H1 (cell line): ENCODE measurements around the gene PLCB4. TPM values are rescaled to one million over a fixed set of nuclear protein-coding genes. Genes with fewer than 3 reads are reported as not detected.

Source experiments
- CTCF ChIA-PET: fragments of 300-600 bp; sonication (Branson Sonifier 250); formaldehyde crosslinking; loops from one replicate; lab custom pipeline; 2021; ENCODE audit not compliant: partially characterized antibody; lab: Charles Lee
- POLR2A ChIA-PET: fragments of 300-600 bp; sonication (Branson Sonifier 250); formaldehyde crosslinking; loops from one replicate; lab custom pipeline; 2021; ENCODE audit warnings: inconsistent platforms; ENCODE audit not compliant: partially characterized antibody; lab: Charles Lee
- DNase-seq, 2 experiments: peaks; one replicate each; pipeline versions ENCODE4 v3.0.0 to v3.0.0-alpha.2; 2010 to 2022; ENCODE audit warnings: low spot score in 2 of 2, low read depth in 1 of 2, mixed read lengths in 1 of 2
- FAIRE-seq: peaks from 2 replicates; lab custom pipeline; 2011; peaks lifted over from hg19 to GRCh38; lab: Jason Lieb, UNC
- H2AFZ ChIP-seq: 2 replicates; pipeline ENCODE4 v1.8.1; 2012; ENCODE audit warnings: low read length, inconsistent platforms
- H2AK5ac ChIP-seq: 2 replicates; pipeline ENCODE4 v1.6.1; 2013; ENCODE audit warnings: low read depth, low read length
- H2BK120ac ChIP-seq: replicated peaks from 2 replicates; pipeline ENCODE3; 2013; ENCODE audit warnings: low read depth, low read length, inconsistent platforms
- H2BK12ac ChIP-seq: 2 replicates; pipeline ENCODE4 v1.6.1; 2013; ENCODE audit warnings: low read depth, low read length
- H2BK15ac ChIP-seq: 2 replicates; pipeline ENCODE4 v1.6.1; 2013; ENCODE audit warnings: low read length
- H2BK20ac ChIP-seq: 2 replicates; pipeline ENCODE4 v1.6.1; 2013; ENCODE audit warnings: low read length
- H2BK5ac ChIP-seq: 2 replicates; pipeline ENCODE4 v1.6.1; 2013; ENCODE audit warnings: low read depth, low read length
- H3K14ac ChIP-seq: 2 replicates; pipeline ENCODE4 v1.6.1; 2013; ENCODE audit warnings: inconsistent platforms; ENCODE audit not compliant: insufficient read length
- H3K18ac ChIP-seq: 2 replicates; pipeline ENCODE4 v1.6.1; 2013; ENCODE audit warnings: low read length; ENCODE audit errors: extremely low read depth
- H3K23ac ChIP-seq: 2 replicates; pipeline ENCODE4 v1.6.1; 2013; ENCODE audit warnings: inconsistent platforms; ENCODE audit not compliant: insufficient read length
- H3K23me2 ChIP-seq: 2 replicates; pipeline ENCODE4 v1.6.1; 2013; ENCODE audit warnings: low read depth, low read length
- H3K27ac ChIP-seq: 2 replicates; pipeline ENCODE4 v1.6.1; 2011; ENCODE audit warnings: low read depth, low read length, inconsistent platforms
- H3K27me3 ChIP-seq, 4 experiments: replicated peaks in 1 of 4; 1 replicate in 1 of 4; 2 replicates in 3 of 4; pipeline versions ENCODE4 v1.6.1 to v1.8.1; 2011 to 2013; ENCODE audit warnings: low read length in 3 of 4, mild to moderate bottlenecking in 3 of 4, inconsistent platforms in 2 of 4, mixed read lengths in 2 of 4, moderate library complexity in 1 of 4; ENCODE audit not compliant: control insufficient read depth in 3 of 4, insufficient read depth in 3 of 4; ENCODE audit errors: extremely low read depth in 1 of 4
- H3K36me3 ChIP-seq, 4 experiments: 2 replicates each; pipeline versions ENCODE4 v1.6.1 to v1.8.1; 2011 to 2013; ENCODE audit warnings: mild to moderate bottlenecking in 4 of 4, low read length in 3 of 4, moderate library complexity in 2 of 4, control low read depth in 1 of 4, inconsistent platforms in 1 of 4; ENCODE audit not compliant: insufficient read depth in 4 of 4, control insufficient read depth in 2 of 4
- H3K4ac ChIP-seq: replicated peaks from 2 replicates; pipeline ENCODE3; 2013; ENCODE audit warnings: low read length, low read depth, mixed read lengths, inconsistent platforms; ENCODE audit not compliant: insufficient read length
- H3K4me1 ChIP-seq, 4 experiments: replicated peaks in 1 of 4; 1 replicate in 1 of 4; 2 replicates in 3 of 4; pipeline versions ENCODE4 v1.6.1 to v1.8.1; 2011 to 2013; ENCODE audit warnings: low read length in 3 of 4, inconsistent platforms in 2 of 4, mixed read lengths in 1 of 4; ENCODE audit not compliant: insufficient read depth in 4 of 4, control insufficient read depth in 3 of 4
- H3K4me2 ChIP-seq, 2 experiments: 2 replicates each; pipeline versions ENCODE4 v1.6.1 to v1.8.1; 2011 to 2013; ENCODE audit warnings: low read depth in 2 of 2, low read length in 2 of 2, control low read depth in 1 of 2, inconsistent platforms in 1 of 2, mild to moderate bottlenecking in 1 of 2; ENCODE audit not compliant: insufficient read depth in 1 of 2
- H3K4me3 ChIP-seq, 4 experiments: fragments of 200-600, 300-600 bp in 1 of 4; sonication (generic), shearing (Covaris generic), sonication (Bioruptor Twin) in 1 of 4; 2 replicates each; pipeline versions ENCODE4 v1.5.1 to v1.8.1; 2011 to 2016; ENCODE audit warnings: low read length in 4 of 4, low read depth in 3 of 4, control low read depth in 2 of 4, inconsistent platforms in 2 of 4, mild to moderate bottlenecking in 2 of 4, mixed read lengths in 1 of 4, moderate library complexity in 1 of 4; ENCODE audit not compliant: insufficient read depth in 2 of 4; ENCODE audit errors: extremely low read depth in 1 of 4
- H3K56ac ChIP-seq: replicated peaks from 2 replicates; pipeline ENCODE3; 2013; ENCODE audit warnings: low read depth, mild to moderate bottlenecking, mixed read lengths, low read length, inconsistent platforms; ENCODE audit not compliant: insufficient read length
- H3K79me1 ChIP-seq: 2 replicates; pipeline ENCODE4 v1.6.1; 2013; ENCODE audit warnings: low read depth, low read length, control low read depth
- H3K79me2 ChIP-seq, 2 experiments: 2 replicates each; pipeline versions ENCODE4 v1.6.1 to v1.8.1; 2012 to 2013; ENCODE audit warnings: low read length in 2 of 2, mild to moderate bottlenecking in 2 of 2, inconsistent platforms in 1 of 2; ENCODE audit not compliant: insufficient read depth in 2 of 2, control insufficient read depth in 1 of 2
- H3K9ac ChIP-seq, 4 experiments: replicated peaks in 1 of 4; 1 replicate in 1 of 4; 2 replicates in 3 of 4; pipeline versions ENCODE4 v1.6.1 to v1.8.1; 2011 to 2013; ENCODE audit warnings: low read depth in 3 of 4, low read length in 3 of 4, control low read depth in 2 of 4, mild to moderate bottlenecking in 2 of 4, moderate library complexity in 2 of 4, inconsistent platforms in 1 of 4; ENCODE audit errors: extremely low read depth in 1 of 4
- H3K9me3 ChIP-seq, 2 experiments: 2 replicates each; pipeline versions ENCODE4 v1.6.1 to v1.8.1; 2012 to 2013; ENCODE audit warnings: mild to moderate bottlenecking in 2 of 2, moderate library complexity in 2 of 2, control low read depth in 1 of 2, inconsistent platforms in 1 of 2, low read depth in 1 of 2, low read length in 1 of 2, mixed read lengths in 1 of 2; ENCODE audit not compliant: insufficient read depth in 2 of 2
- H4K20me1 ChIP-seq, 2 experiments: replicated peaks in 1 of 2; 2 replicates each; pipeline versions ENCODE3 to v1.8.1; 2011 to 2013; ENCODE audit warnings: inconsistent platforms in 2 of 2, low read length in 2 of 2, mild to moderate bottlenecking in 1 of 2; ENCODE audit not compliant: insufficient read depth in 2 of 2, control insufficient read depth in 1 of 2
- H4K5ac ChIP-seq: 2 replicates; pipeline ENCODE4 v1.6.1; 2013; ENCODE audit warnings: low read length, low read depth, mixed read lengths, inconsistent platforms; ENCODE audit not compliant: insufficient read length
- H4K8ac ChIP-seq: 2 replicates; pipeline ENCODE4 v1.8.0; 2013; ENCODE audit warnings: mild to moderate bottlenecking, moderate library complexity, low read length, inconsistent platforms; ENCODE audit not compliant: insufficient read depth; ENCODE audit errors: extremely low read depth
- H4K91ac ChIP-seq: replicated peaks from 2 replicates; pipeline ENCODE3; 2013; ENCODE audit warnings: low read length, mixed read lengths, inconsistent platforms; ENCODE audit not compliant: insufficient read length
- ASH2L ChIP-seq: fragments of 200-600, 300-600 bp; sonication (generic); IDR thresholded peaks from one replicate; pipeline ENCODE4 v1.7.1; 2017; ENCODE audit warnings: low read length
- ATF3 ChIP-seq: IDR thresholded peaks from 2 replicates; pipeline ENCODE4 v1.6.1; 2011; ENCODE audit warnings: low read depth, mild to moderate bottlenecking, low read length; ENCODE audit not compliant: insufficient read depth
- CBX8 ChIP-seq: fragments of 300-800, 300-1000 bp; sonication (generic); IDR thresholded peaks from 2 replicates; pipeline ENCODE4 v1.7.1; 2016; ENCODE audit warnings: low read depth, low read length, borderline replicate concordance
- CTCF ChIP-seq, 3 experiments: IDR thresholded peaks; 1 replicate in 2 of 3; 2 replicates in 1 of 3; pipeline versions ENCODE4 v1.5.1 to v1.6.1; 2011; ENCODE audit warnings: low read length in 3 of 3, mild to moderate bottlenecking in 3 of 3, inconsistent platforms in 2 of 3, low read depth in 1 of 3, moderate library complexity in 1 of 3; ENCODE audit not compliant: insufficient read depth in 1 of 3; ENCODE audit errors: control extremely low read depth in 1 of 3
- JUN ChIP-seq: IDR thresholded peaks from 2 replicates; pipeline ENCODE4 v1.6.1; 2011; ENCODE audit warnings: low read depth, mild to moderate bottlenecking, improper control_type of control experiment, low read length
- MAFK ChIP-seq: IDR thresholded peaks from 2 replicates; pipeline ENCODE4 v1.6.1; 2012; ENCODE audit warnings: low read depth, mild to moderate bottlenecking, improper control_type of control experiment, low read length
- RNF2 ChIP-seq: fragments of 200-900, 300-1000 bp; sonication (generic); IDR thresholded peaks from 2 replicates; pipeline ENCODE4 v1.7.1; 2016; ENCODE audit warnings: borderline replicate concordance, low read depth, mild to moderate bottlenecking, antibody characterized with exemption, low read length; ENCODE audit not compliant: poor library complexity, severe bottlenecking; ENCODE audit errors: missing control alignments
- SIN3A ChIP-seq, 2 experiments: IDR thresholded peaks in 1 of 2; conservative IDR thresholded peaks in 1 of 2; 2 replicates each; pipeline ENCODE4 v1.6.1; 2011 to 2012; ENCODE audit warnings: low read length in 2 of 2, improper control_type of control experiment in 1 of 2, low read depth in 1 of 2, mild to moderate bottlenecking in 1 of 2
- SUZ12 ChIP-seq: fragments of 200-600 bp; sonication (generic); IDR thresholded peaks from 2 replicates; pipeline ENCODE4 v1.6.1; 2012; ENCODE audit warnings: mild to moderate bottlenecking, inconsistent platforms, low read length, moderate library complexity, mixed read lengths
- TEAD4 ChIP-seq: IDR thresholded peaks from 2 replicates; pipeline ENCODE4 v1.6.1; 2012; ENCODE audit warnings: low read depth, low read length, inconsistent platforms, mixed read lengths
- WGBS, 2 experiments: shearing (Covaris generic) in 1 of 2; methylation state at CpG; one replicate each; pipeline versions ENCODE4 v1.1.6 to v1.1.7; 2013 to 2015; ENCODE audit warnings: low lambda C conversion rate in 2 of 2, mixed read lengths in 2 of 2, inconsistent platforms in 1 of 2, low coverage in 1 of 2, missing lambda C conversion rate in 1 of 2; ENCODE audit not compliant: insufficient replicate concordance in 2 of 2, insufficient coverage in 1 of 2, insufficient read length in 1 of 2; ENCODE audit errors: extremely low coverage in 1 of 2, missing lambda C conversion rate in 1 of 2; 5-methylcytosine and 5-hydroxymethylcytosine counted together
- polyA plus RNA-seq, 7 experiments: library from polyadenylated mRNA; depleted of rRNA in 3 of 7; stranded (reverse) in 5 of 7; unstranded in 2 of 7; fragments of >200 nt in 5 of 7; fragments of 200-250 nt in 2 of 7; gene quantifications; 1 replicate in 5 of 7; 2 replicates in 1 of 7; 4 replicates in 1 of 7; pipeline versions ENCODE4 v1.2.1 to v1.2.3, GENCODE V29; 2011 to 2013; ENCODE audit warnings: missing spikeins in 2 of 7, mixed read lengths in 2 of 7
- total RNA-seq: library from RNA; stranded (reverse); fragmentation: NEBNext Ultra II Directional; extraction: Animal tissue kit (Norgen Biotek cat#: 25700); gene quantifications from 2 replicates; pipeline ENCODE4 v1.2.1, GENCODE V29; 2021

Gene PLCB4
- total and polyA plus RNA-seq, 2 of the 8 experiments (the other 6 are each of a cell fraction or from before 2014, with no cell fraction given), result 3.2 to 14.1 TPM

DNA sequence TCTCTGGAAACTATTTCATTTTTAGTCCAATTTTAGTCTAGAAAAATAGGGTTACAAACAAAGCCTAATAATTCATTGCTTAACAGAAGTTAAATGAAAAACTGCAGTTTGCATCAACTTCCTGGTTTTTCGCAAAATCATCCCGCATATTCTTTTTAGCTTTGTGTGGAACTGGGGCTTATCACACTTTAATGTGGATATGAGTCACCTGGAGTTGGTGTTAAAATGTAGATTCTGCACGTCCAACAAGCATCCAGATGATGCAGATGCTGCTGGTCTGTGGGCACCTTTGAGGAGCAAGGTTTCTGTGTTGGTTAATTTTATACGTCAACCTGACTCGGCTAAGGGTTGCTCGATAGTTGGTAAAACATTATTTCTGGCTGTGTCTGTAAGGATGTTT lies 126.1 kb downstream of the PLCB4 start:
- Histone ChIP-seq H3K4me1 (peaks cover 0 to 2% (median 0%) of the 10 kb centered on the region in 4 experiments; a peak in 1 of 7 replicates), H2AK5ac (no peak overlapping the region), H3K23me2 (no peaks in the 10 kb centered on the region), H4K20me1 (no peaks in the 10 kb centered on the region), H3K9ac (no peak overlapping the region), H3K14ac (no peak overlapping the region), H2BK12ac (no peak overlapping the region), H3K79me1 (no peaks in the 10 kb centered on the region; the same call in 1 of the 2 replicates), H4K8ac (no peak overlapping the region), H3K18ac (no peak overlapping the region), H3K9me3 (no peaks in the 10 kb centered on the region), H3K36me3 (no peaks in the 10 kb centered on the region), H2AFZ (no peak overlapping the region), H4K91ac (no peak overlapping the region), H3K4ac (no peak overlapping the region), H3K27me3 (no peaks in the 10 kb centered on the region), H2BK20ac (no peak overlapping the region), H2BK5ac (no peak overlapping the region), H2BK15ac (no peak overlapping the region), H3K56ac (no peak overlapping the region), H3K27ac (no peak overlapping the region), H3K23ac (no peak overlapping the region), H3K4me2 (no peak overlapping the region), H2BK120ac (no peak overlapping the region), H3K79me2 (no peaks in the 10 kb centered on the region), H4K5ac (no peak overlapping the region), H3K4me3 (no peak overlapping the region)
- DNase-seq (no peak), FAIRE-seq (no peak)
- ChIA-PET POLR2A (interaction anchor here (0.6 kb wide), 1 partner anchor 24 kb away, joined by 3 read pairs; no protein-coding TSS in a partner anchor), CTCF (interaction anchor here (1.0 kb wide), 1 partner anchor 26 kb away, joined by 3 read pairs; no protein-coding TSS in a partner anchor)
- WGBS, 2 experiments, result 90% methylated on average over 6 of the region's 6 CpGs; no CpG with 5 or more reads in 1 of the 2 experiments
- no peak for TF ChIP-seq ASH2L
- no peak for TF ChIP-seq CBX8
- no peak for TF ChIP-seq ATF3
- no peak for TF ChIP-seq MAFK
- TF ChIP-seq TEAD4, result no peak
- TF ChIP-seq CTCF (IDR thresholded peaks at IDR 0.05; ENCODE audit: control extremely low read depth in 1 of 3, insufficient read depth in 1 of 3, low read depth in 1 of 3, low read length in 3 of 3), result no peak
- TF ChIP-seq RNF2, result no peak
- no peak for TF ChIP-seq SUZ12
- TF ChIP-seq SIN3A (conservative IDR thresholded peaks at IDR 0.05 in 1 of 2, IDR thresholded peaks at IDR 0.05 in 1 of 2; ENCODE audit: low read depth in 1 of 2, low read length in 2 of 2), result no peak
- TF ChIP-seq JUN, result no peak
